ENCODE data around the gene GTF3A.
"Not testable (repeated sequence)": the region's sequence is repeated elsewhere in the genome, so short reads cannot be mapped to it uniquely, and the experiment has no call there.

Gene GTF3A

GRCh38 chr13:27424246-27425157, at the start of gene GTF3A:
TSS of gene GTF3A (plus strand) at chr13:27424619.
- peak; percentile 87 for DNase-seq (ENCODE audit: low spot score)

- DNase-seq (ENCODE audit: low spot score) = peak; percentile 84
Observed at GRCh38 chr13:27374650-27375049, 49.8 kb upstream of the GTF3A start.

GRCh38 chr13:27375686-27376326, 48.6 kb upstream of the GTF3A start:
- peak; percentile 74 for DNase-seq (ENCODE audit: low spot score)

GRCh38 chr13:27379126-27379525, 45.3 kb upstream of the GTF3A start:
- DNase-seq (ENCODE audit: low spot score) = no peak

- peak; percentile 28 for DNase-seq (ENCODE audit: low spot score)
Observed at GRCh38 chr13:27379694-27380641, 44.5 kb upstream of the GTF3A start.

- no peak for DNase-seq (ENCODE audit: low spot score)
Observed at GRCh38 chr13:27381601-27382000, 42.8 kb upstream of the GTF3A start.

- DNase-seq (ENCODE audit: low spot score) = no peak
Observed at GRCh38 chr13:27383104-27383921, 41.1 kb upstream of the GTF3A start.

GRCh38 chr13:27384285-27384684, 40.1 kb upstream of the GTF3A start:
- DNase-seq (ENCODE audit: low spot score) = no peak

- DNase-seq (ENCODE audit: low spot score) = no peak
Observed at GRCh38 chr13:27388241-27388640, 36.2 kb upstream of the GTF3A start.

- DNase-seq (ENCODE audit: low spot score) = no peak
Observed at GRCh38 chr13:27389891-27390290, 34.5 kb upstream of the GTF3A start.

GRCh38 chr13:27391471-27391870, 32.9 kb upstream of the GTF3A start:
- DNase-seq (ENCODE audit: low spot score) = no peak

GRCh38 chr13:27393101-27393500, 31.3 kb upstream of the GTF3A start:
- no peak for DNase-seq (ENCODE audit: low spot score)

- no peak for DNase-seq (ENCODE audit: low spot score)
Observed at GRCh38 chr13:27395007-27395510, 29.4 kb upstream of the GTF3A start.

- no peak for DNase-seq (ENCODE audit: low spot score)
Observed at GRCh38 chr13:27396252-27396846, 28.1 kb upstream of the GTF3A start.

GRCh38 chr13:27398360-27398759, 26.1 kb upstream of the GTF3A start:
- no peak for DNase-seq (ENCODE audit: low spot score)

GRCh38 chr13:27400405-27400804, 24.0 kb upstream of the GTF3A start:
- DNase-seq (ENCODE audit: low spot score) = not testable (repeated sequence)

GRCh38 chr13:27401210-27401609, 23.2 kb upstream of the GTF3A start:
- no peak for DNase-seq (ENCODE audit: low spot score)

- DNase-seq (ENCODE audit: low spot score) = peak; percentile 30
Observed at GRCh38 chr13:27403203-27403678, 21.2 kb upstream of the GTF3A start.

- DNase-seq (ENCODE audit: low spot score) = no peak
Observed at GRCh38 chr13:27403727-27404385, 20.6 kb upstream of the GTF3A start.

- DNase-seq (ENCODE audit: low spot score) = no peak
Observed at GRCh38 chr13:27404680-27405079, 19.7 kb upstream of the GTF3A start.

Data from RKO (cell line).